Fibroblast of skin of left biceps (primary cell): Measurements from ENCODE around the gene TSPAN9.

Source experiments
- DNase-seq, 2 experiments: peaks; one replicate each; pipeline ENCODE4 v3.0.0-alpha.2; 2013; ENCODE audit warnings: low read depth in 2 of 2

The TSPAN9 gene

DNA sequence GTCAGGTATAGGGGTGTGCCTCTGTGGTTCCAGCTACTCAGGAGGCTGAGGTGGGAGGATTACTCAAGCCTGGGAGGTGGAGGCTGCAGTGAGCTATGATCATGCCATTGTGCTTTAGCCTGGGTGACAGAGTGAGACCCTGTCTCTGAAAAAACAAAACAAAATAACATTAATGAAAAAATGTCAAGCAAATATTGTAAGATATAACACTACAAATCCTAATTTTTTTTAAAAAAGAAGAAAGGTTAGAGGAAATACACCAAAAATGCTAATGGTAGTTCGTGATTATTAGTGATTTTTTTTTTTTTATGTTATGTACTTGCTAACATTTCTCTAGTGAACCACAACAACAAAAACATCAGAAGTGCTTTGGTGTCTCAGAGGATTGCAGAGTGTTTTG lies 47.7 kb downstream of the TSPAN9 start:
- no peak for DNase-seq

DNA sequence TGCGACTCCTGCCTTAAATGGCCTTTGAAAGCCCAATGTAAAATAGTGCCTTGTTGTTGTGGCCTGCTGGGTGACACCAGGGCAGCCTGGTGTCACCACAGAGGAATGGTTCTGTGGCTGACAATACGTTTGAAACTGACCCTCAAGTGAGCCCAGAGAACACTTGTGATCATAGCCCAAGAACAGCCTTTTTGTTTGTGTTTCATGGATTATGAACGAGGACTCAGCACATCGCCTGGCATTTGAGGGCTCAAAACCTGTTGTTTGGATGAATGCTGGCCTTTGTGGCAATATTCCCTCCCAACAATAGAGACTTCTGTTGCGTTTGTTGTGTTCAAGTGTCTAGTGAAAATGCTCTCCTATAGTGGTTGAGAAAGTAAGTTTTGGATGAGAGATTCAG lies 48.5 kb downstream of the TSPAN9 start:
- DNase-seq, result no peak

- no peak for DNase-seq
These were observed 50.7 kb downstream of the TSPAN9 start for GRCh38 chr12:3127832-3128231.

DNA sequence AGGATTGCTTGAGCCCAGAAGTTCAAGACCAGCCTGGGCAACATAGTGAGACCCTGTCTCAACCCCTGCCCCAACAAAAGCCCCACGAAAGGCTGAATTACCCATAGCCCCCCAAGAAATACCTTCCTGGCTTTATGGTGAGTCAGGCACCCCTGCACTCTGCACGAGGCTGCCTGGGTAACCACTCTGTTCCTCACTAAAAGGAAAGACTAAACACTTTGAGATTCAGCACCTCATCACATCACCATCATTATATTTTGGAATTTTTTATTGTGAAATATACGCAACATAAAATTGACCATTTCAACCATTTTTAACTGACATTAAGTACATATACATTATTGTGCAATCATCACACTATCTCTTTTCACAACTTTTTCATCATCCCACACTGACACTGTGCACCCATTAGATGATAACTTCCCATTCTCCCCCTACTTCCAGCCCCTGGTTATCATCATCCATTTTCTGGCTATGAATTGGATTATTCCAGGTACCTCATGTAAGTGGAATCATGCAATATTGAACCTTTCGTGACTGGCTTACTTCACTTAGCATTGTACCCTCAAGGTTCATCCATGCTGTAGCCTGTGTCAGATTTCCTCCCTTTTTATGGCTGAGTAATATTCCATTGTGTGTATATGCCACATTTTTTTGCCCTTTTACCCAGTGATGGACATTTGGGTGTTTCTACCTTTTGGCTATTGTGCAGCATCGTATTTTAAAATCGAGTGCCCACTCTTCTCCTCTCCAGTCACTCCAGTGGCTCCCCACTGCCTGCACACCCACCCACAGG lies 51.5 kb downstream of the TSPAN9 start:
- DNase-seq, result no peak

GRCh38 chr12:3129301-3130056 lies 52.3 kb downstream of the TSPAN9 start:
- DNase-seq, result no peak

DNA sequence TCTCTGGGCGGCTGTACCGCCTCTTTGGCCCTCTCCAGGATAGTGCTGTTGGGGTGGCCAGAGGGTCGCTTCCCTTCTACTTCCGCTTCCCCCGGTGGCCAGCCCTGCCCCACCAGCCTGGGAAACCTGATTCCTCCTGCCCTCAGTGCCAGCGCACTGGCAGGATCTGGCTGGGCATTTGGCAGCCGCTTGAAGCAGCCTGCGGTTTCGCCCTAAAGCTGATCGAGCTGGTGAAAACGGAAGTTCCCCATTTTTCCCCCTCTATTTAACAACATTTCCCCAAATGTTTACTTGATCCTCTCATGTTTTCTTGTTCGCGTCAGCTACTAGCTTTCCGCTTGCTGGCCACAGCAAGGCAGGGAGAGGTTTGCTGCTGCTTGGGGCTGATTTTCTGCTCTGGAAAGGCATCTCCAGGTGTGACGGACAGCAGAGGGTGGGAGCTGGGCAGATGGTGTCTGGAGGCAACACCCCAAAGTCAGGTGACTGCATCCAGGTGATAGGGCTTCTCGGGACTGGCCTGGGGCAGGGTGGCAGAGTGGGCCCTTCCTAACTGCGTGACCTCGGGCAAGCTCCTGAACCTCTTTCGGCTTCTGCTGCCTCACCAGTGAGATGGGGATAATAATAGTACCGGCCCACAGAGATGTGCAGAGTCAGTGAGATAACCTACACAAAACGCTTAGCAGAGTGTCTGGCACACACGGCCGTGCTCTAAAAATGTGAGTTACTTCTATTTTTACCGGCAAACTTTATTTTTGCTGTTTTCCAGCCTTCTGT lies 53.1 kb downstream of the TSPAN9 start:
- DNase-seq, result no peak

- no peak for DNase-seq
These were observed 54.0 kb downstream of the TSPAN9 start for GRCh38 chr12:3131129-3131528.

DNA sequence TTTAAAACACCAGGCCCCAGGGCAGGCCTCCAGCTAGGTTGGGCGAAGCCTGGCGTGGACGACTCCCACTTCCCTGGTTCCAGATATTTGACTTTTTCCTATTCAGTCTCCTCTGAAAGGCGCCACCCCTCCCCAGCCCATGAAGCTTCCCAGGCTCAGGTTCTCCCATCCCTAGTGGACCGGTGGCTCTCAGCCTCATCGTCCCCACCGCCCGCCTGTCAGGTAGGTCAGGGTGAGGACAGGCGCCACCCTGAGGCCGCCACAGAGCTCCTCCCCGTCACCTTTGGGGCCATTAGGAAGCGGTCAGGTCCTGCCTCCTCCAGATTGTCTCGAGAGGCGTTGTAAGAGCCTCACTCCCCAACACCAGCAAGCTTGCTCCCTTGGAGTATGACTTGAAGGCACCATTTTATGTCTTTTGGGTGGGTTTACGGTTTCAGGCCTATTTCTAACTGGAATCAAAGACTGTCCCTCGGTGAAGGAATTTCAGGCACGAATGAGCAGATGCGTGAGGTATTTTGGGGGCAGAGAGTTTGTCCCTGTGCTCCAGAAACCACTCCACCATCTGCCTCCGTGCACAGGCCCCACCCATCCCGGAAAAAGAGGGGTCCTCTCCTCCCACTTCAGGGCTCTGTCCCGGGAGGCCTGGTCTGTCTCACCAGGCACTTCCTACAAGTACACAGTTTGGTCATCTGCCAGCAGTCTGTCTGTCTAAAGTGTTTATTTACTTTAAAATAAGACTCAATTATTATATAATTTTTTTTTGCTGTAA lies 55.6 kb downstream of the TSPAN9 start:
- DNase-seq, result peak in 1 of 2 experiments; percentile 49

DNA sequence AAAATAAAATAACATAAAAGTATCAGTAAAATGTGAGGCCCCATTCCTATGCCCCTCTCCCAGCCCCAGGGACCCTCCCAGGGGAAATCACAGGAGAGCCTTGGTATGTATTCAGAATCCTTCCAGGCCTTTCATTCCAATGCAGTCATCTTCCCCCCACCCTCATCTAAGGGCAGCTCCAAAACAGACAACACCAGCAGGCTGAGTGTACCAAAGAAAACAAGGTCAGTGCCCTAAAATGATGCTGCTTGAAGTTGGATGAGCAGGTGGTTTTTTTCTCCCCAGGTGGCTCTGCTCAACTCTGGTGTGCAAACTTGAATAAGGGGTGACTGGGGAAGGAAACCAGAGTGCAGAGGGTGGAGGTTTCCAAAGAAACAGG lies 56.2 kb downstream of the TSPAN9 start:
- DNase-seq, result no peak

GRCh38 chr12:3134126-3134525 lies 56.9 kb downstream of the TSPAN9 start:
- no peak for DNase-seq

DNA sequence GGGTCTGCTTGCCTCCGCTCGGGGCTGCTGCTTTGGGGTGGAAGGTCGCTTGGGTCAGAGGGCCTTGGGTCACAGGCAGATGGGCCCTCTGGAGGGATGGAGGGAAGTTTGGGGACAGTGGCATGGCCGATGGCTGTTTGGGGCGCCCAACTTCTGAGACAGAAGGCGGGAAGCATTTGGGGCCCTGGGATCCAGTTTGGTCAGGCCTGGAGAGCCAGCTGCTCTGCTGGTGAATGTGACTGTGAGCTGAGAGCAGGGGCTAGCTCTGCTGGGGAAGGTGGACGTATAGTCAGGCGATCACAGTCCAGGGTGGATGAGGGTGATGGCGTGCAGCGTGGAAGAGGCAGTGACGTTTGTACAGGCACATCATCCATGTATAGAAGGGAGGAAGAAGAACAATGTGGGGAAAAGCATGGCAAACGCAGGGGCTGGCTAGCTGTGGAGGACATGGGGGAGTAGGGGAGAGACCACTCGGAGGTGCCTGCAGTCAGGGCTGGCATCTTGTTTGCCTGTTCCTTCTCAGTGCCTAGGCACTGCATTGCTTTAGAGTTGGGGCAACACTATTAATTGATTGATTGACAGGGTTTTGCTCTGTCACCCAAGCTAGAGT lies 57.5 kb downstream of the TSPAN9 start:
- DNase-seq, result no peak

GRCh38 chr12:3135522-3136461 lies 58.6 kb downstream of the TSPAN9 start:
- DNase-seq, result no peak

DNA sequence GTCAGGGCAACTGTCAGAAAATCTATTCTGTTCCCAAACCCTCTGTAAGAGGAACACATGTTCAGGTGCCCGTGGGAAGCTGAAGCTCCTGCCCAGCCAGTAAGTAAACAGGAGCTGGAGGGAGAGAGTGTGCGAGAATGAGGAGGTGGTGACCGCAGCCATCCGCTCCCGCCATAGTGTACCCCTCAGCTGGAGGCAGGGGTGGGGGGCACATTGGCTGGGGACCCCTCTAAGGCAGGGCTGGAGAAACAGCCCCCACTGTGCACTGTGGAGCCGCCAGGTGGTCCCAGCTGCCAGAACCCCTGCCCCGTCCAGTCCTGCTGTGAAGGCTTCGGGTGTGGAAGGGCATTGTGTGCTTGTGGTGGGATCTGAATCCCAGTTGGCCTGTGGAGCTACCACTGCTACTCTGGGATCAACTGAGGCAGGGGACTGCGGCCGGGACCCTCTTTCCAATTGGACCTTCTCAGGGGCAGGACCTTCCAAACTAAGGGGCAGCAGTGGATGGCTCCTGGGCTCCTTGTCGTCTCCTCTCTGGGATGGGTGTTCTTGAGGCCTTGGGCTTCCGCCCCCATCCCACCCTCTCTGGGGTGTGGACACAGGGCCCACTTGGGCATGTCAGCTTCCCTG lies 59.6 kb downstream of the TSPAN9 start:
- no peak for DNase-seq

- no peak for DNase-seq
These were observed 60.1 kb downstream of the TSPAN9 start for GRCh38 chr12:3137268-3137781.

DNA sequence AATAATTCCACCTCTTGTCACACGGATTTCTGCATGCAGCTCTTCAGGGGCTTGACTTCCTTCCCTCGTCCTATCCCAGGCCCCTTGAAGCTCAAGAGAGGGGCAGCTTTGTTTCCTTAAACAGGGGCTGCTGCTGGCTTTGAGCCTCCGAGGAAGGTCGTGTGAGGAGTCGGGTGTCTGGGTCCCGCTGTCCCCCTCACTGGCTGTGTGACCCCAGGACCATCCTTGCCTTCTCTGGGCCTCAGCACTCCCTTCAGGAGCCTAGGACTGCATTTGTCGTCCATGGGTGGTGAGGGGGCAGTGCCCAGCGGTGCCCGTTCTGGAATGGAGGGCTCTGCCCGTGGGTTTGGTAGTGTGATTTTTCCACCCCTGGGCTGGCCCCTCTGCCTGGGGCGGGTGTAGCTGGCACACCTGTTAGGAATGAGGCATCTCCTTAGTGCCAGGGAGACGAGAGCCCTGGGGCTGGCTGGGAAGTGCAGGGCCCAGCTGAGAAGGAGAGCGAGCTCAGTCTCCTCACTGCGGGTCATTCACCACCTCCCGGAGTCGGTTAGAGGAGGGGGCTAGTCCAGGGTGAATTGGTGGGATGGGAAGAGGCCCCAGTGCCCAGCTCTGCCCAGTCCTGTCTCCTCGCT lies 60.8 kb downstream of the TSPAN9 start:
- DNase-seq, result no peak

DNA sequence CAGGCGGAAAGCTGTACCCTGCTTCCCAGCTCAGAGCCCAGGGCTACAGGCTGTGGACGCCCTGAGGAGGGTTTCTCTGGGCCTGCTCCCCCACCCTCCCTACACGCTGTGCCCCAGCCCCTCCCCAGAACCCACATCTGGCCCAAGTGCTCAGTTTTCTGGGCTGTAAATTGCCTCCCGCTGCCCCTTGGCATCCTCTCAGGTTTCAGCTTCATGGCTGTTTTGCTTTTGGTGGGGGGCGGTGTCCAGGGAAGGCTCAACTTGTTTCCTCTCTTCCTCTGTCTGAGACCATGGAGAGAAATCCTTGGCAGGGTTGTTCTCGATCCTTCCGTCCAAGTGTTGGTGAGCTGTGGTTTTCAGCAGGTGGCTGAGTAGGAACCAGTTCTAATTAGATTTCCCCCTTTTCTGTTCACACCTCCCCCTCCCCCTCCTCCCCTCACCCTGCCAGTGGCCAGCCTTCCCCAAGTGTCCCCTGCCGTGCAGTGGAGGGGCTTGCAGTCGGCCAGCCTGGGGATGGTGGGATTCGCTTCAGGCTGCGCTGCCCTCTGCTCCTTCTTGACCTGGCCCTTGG lies 61.8 kb downstream of the TSPAN9 start:
- DNase-seq, result no peak

DNA sequence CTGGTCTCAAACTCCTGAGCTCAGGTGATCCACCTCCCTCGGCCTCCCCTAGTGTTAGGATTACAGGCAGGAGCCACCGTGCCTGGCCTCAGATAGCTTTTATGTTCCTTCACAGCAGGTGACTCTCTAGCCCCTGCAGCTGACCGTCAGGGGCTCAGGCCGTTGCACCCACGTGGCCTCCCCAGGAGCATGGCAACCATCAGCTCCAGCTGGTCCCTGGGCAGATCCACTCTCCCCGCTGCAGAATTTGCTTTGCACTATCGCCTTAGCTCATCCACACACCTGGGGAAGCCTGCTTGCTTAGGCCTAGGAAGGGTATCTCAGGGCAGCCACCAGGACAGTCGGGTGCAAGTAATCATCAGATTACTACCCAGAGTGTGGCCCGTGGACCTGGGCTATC lies 62.6 kb downstream of the TSPAN9 start:
- no peak for DNase-seq

- no peak for DNase-seq
These were observed 63.1 kb downstream of the TSPAN9 start for GRCh38 chr12:3140284-3140683.
